ENCODE results near the gene LAYN.

LAYN gene

GRCh38 chr11:111562692-111563389 is 22.3 kb downstream of the LAYN start:
- DNase-seq (ENCODE audit: low read depth in 2 of 2) = no peak

GRCh38 chr11:111565114-111565720 is 24.7 kb downstream of the LAYN start:
- DNase-seq (ENCODE audit: low read depth in 2 of 2) = peak in 1 of 2 experiments; percentile 66

GRCh38 chr11:111566324-111566723 is 25.8 kb downstream of the LAYN start:
- no peak for DNase-seq (ENCODE audit: low read depth in 2 of 2)

- DNase-seq (ENCODE audit: low read depth in 2 of 2) = peak in 1 of 2 experiments; percentile 39
Measured at GRCh38 chr11:111569476-111569875, 29.0 kb downstream of the LAYN start.

- DNase-seq (ENCODE audit: low read depth in 2 of 2) = no peak
Measured at GRCh38 chr11:111570796-111571195, 30.3 kb downstream of the LAYN start.

GRCh38 chr11:111571829-111572501 is 31.4 kb downstream of the LAYN start:
- DNase-seq (ENCODE audit: low read depth in 2 of 2) = no peak

GRCh38 chr11:111572581-111572980 is 32.1 kb downstream of the LAYN start:
- no peak for DNase-seq (ENCODE audit: low read depth in 2 of 2)

- no peak for DNase-seq (ENCODE audit: low read depth in 2 of 2)
Measured at GRCh38 chr11:111573821-111574249, 33.3 kb downstream of the LAYN start.

- no peak for DNase-seq (ENCODE audit: low read depth in 2 of 2)
Measured at GRCh38 chr11:111574373-111575225, 34.1 kb downstream of the LAYN start.

GRCh38 chr11:111575740-111576139 is 35.2 kb downstream of the LAYN start:
- DNase-seq (ENCODE audit: low read depth in 2 of 2) = no peak

- no peak for DNase-seq (ENCODE audit: low read depth in 2 of 2)
Measured at GRCh38 chr11:111577821-111578220, 37.3 kb downstream of the LAYN start.

GRCh38 chr11:111581341-111581740 is 40.8 kb downstream of the LAYN start:
- no peak for DNase-seq (ENCODE audit: low read depth in 2 of 2)

GRCh38 chr11:111582163-111582562 is 41.6 kb downstream of the LAYN start:
- no peak for DNase-seq (ENCODE audit: low read depth in 2 of 2)

GRCh38 chr11:111582881-111583280 is 42.4 kb downstream of the LAYN start:
- no peak for DNase-seq (ENCODE audit: low read depth in 2 of 2)

- DNase-seq (ENCODE audit: low read depth in 2 of 2) = peak; percentile 73 to 74
Measured at GRCh38 chr11:111585371-111585770, 44.9 kb downstream of the LAYN start.

GRCh38 chr11:111586388-111586831 is 45.9 kb downstream of the LAYN start:
- DNase-seq (ENCODE audit: low read depth in 2 of 2) = no peak

GRCh38 chr11:111589114-111589513 is 48.6 kb downstream of the LAYN start:
- DNase-seq (ENCODE audit: low read depth in 2 of 2) = no peak

- no peak for DNase-seq (ENCODE audit: low read depth in 2 of 2)
Measured at GRCh38 chr11:111589886-111590499, 49.5 kb downstream of the LAYN start.

- no peak for DNase-seq (ENCODE audit: low read depth in 2 of 2)
Measured at GRCh38 chr11:111591187-111591960, 50.9 kb downstream of the LAYN start.

- no peak for DNase-seq (ENCODE audit: low read depth in 2 of 2)
Measured at GRCh38 chr11:111592491-111592890, 52.0 kb downstream of the LAYN start.

- DNase-seq (ENCODE audit: low read depth in 2 of 2) = no peak
Measured at GRCh38 chr11:111596319-111596718, 55.8 kb downstream of the LAYN start.

Measured in fibroblast of skin of left quadriceps (primary cell).